Fibroblast of lung (primary cell): ENCODE measurements around the gene CHCHD10.

Experiments used
- EZH2 ChIP-seq: IDR thresholded peaks from 2 replicates; pipeline ENCODE4 v1.5.1; 2012; ENCODE audit warnings: low read length, control low read depth, mild to moderate bottlenecking; ENCODE audit errors: missing control alignments
- TF ChIP-seq, protein P1 (sequence below), 2 donors: IDR thresholded peaks in 1 of 2; conservative IDR thresholded peaks in 1 of 2; 1 replicate in 1 of 2; 2 replicates in 1 of 2; pipeline ENCODE4 v1.5.1; 2011 to 2012; ENCODE audit warnings: low read length in 2 of 2, control low read depth in 1 of 2, inconsistent platforms in 1 of 2, low read depth in 1 of 2, mild to moderate bottlenecking in 1 of 2

DNA sequence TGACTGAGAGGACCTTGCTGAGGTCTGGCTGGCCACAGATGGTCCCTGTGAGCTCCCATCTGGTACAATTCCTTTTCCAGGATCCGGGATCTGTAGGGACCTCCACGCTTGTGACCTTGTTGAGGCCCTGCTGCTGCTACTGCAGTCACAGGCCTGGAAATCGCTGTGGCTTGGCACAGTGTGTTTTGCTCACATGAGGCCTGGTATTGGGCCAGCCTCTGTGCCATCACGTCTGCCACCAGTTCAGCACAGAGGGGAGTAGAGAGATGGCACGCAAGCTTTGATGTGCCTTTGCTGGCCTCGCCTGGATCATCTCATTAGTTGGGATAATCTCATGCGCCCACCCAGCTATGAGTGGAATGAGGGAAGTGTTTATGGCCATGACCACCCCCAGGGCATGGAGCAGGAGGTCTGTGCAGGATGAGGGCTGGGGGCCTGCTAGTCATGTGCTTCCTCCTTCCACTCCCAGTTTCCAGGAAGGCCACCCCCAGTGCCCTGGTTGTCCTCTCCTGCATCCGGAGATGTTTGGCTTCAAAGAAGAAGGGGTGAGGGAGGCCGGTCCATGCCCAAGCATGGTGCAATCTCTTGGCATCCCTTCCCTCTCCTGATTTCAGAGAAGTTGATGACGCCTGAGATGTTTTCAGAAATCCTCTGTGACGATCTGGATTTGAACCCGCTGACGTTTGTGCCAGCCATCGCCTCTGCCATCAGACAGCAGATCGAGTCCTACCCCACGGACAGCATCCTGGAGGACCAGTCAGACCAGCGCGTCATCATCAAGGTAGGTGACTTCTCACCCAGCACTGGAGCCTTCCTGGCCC is 48.6 kb upstream of the CHCHD10 start:
- TF ChIP-seq, protein P1, sequence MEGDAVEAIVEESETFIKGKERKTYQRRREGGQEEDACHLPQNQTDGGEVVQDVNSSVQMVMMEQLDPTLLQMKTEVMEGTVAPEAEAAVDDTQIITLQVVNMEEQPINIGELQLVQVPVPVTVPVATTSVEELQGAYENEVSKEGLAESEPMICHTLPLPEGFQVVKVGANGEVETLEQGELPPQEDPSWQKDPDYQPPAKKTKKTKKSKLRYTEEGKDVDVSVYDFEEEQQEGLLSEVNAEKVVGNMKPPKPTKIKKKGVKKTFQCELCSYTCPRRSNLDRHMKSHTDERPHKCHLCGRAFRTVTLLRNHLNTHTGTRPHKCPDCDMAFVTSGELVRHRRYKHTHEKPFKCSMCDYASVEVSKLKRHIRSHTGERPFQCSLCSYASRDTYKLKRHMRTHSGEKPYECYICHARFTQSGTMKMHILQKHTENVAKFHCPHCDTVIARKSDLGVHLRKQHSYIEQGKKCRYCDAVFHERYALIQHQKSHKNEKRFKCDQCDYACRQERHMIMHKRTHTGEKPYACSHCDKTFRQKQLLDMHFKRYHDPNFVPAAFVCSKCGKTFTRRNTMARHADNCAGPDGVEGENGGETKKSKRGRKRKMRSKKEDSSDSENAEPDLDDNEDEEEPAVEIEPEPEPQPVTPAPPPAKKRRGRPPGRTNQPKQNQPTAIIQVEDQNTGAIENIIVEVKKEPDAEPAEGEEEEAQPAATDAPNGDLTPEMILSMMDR (conservative IDR thresholded peaks at IDR 0.05 in 1 of 2, IDR thresholded peaks at IDR 0.05 in 1 of 2; ENCODE audit: low read depth in 1 of 2, low read length in 2 of 2) = no peak
- no peak for TF ChIP-seq EZH2
